Stimulated activated naive B cell treated with anti-CD40 and anti-IgM and Interleukin-4, amounts not matched to agents 10 μg/mL and 1 μg/mL and 100 μg/mL, for 72 hours (primary cell): Measurements from ENCODE around the gene THOC2.
"Not testable (repeated sequence)": the region's sequence is repeated elsewhere in the genome, so short reads cannot be mapped to it uniquely, and the experiment has no call there.

ENCODE experiments used
- ATAC-seq, 2 donors: fragments of 150-1000 bp; cut with Tn5 transposase; replicated peaks; 2 replicates each; pipeline ENCODE4 v1.10.0; 2021; ENCODE audit warnings: moderate library complexity in 1 of 2
- DNase-seq: peaks from one replicate; pipeline ENCODE4 v3.0.0; 2021
- H3K27ac Mint-ChIP-seq: one replicate; pipeline ENCODE4 v1.8.0; 2022; ENCODE audit warnings: mild to moderate bottlenecking, mixed read lengths
- H3K27me3 Mint-ChIP-seq, 2 donors: one replicate each; pipeline ENCODE4 v1.8.0; 2022; ENCODE audit warnings: mixed read lengths in 2 of 2
- H3K36me3 Mint-ChIP-seq, 2 donors: one replicate each; pipeline ENCODE4 v1.8.0; 2022; ENCODE audit warnings: mixed read lengths in 2 of 2, mild to moderate bottlenecking in 1 of 2
- H3K4me1 Mint-ChIP-seq, 2 donors: one replicate each; pipeline ENCODE4 v1.8.0; 2022; ENCODE audit warnings: mixed read lengths in 2 of 2, mild to moderate bottlenecking in 1 of 2
- H3K4me3 Mint-ChIP-seq, 2 donors: one replicate each; pipeline ENCODE4 v1.8.0; 2022; ENCODE audit warnings: mild to moderate bottlenecking in 2 of 2, mixed read lengths in 2 of 2, moderate library complexity in 1 of 2
- H3K9me3 Mint-ChIP-seq, 2 donors: one replicate each; pipeline ENCODE4 v1.8.0; 2022; ENCODE audit warnings: mixed read lengths in 2 of 2, mild to moderate bottlenecking in 1 of 2

THOC2 gene

GRCh38 chrX:123665197-123665596 lies 67.7 kb downstream of the THOC2 start:
- Mint-ChIP-seq H3K36me3 (peaks cover 24 to 35% of the 10 kb centered on the region in 2 donors), H3K9me3 (no peaks in the 10 kb centered on the region), H3K27me3 (no peaks in the 10 kb centered on the region), H3K4me1 (no peaks in the 10 kb centered on the region), H3K4me3 (no peak overlapping the region), H3K27ac (no peak overlapping the region)
- no peak for DNase-seq
- no peak for ATAC-seq

- not testable (repeated sequence) for H3K27me3 Mint-ChIP-seq, DNase-seq, H3K4me1 Mint-ChIP-seq, H3K27ac Mint-ChIP-seq, H3K9me3 Mint-ChIP-seq, H3K4me3 Mint-ChIP-seq, ATAC-seq
- peaks cover 22 to 35% of the 10 kb centered on the region in 2 donors for H3K36me3 Mint-ChIP-seq
Measured at GRCh38 chrX:123664467-123665167, 68.2 kb downstream of the THOC2 start.

- H3K27ac Mint-ChIP-seq, DNase-seq, ATAC-seq, H3K4me3 Mint-ChIP-seq, H3K27me3 Mint-ChIP-seq, H3K4me1 Mint-ChIP-seq, H3K9me3 Mint-ChIP-seq: not testable (repeated sequence)
- peaks cover 22 to 35% of the 10 kb centered on the region in 2 donors for H3K36me3 Mint-ChIP-seq
Measured at GRCh38 chrX:123663720-123664119, 69.1 kb downstream of the THOC2 start.

GRCh38 chrX:123656507-123656906 lies 76.3 kb downstream of the THOC2 start:
- ATAC-seq, H3K27me3 Mint-ChIP-seq, H3K9me3 Mint-ChIP-seq: not testable (repeated sequence)

GRCh38 chrX:123648811-123649181 lies 84.1 kb downstream of the THOC2 start:
- not testable (repeated sequence) for H3K27me3 Mint-ChIP-seq, H3K9me3 Mint-ChIP-seq, H3K4me3 Mint-ChIP-seq, H3K27ac Mint-ChIP-seq, DNase-seq, ATAC-seq
- H3K36me3 Mint-ChIP-seq = peaks cover 24 to 32% of the 10 kb centered on the region in 2 donors
- peaks cover 17 to 47% of the 10 kb centered on the region in 2 donors for H3K4me1 Mint-ChIP-seq

More at GRCh38 chrX:123656507-123656906, 76.3 kb downstream of the THOC2 start:
- Mint-ChIP-seq H3K4me1 (peaks cover 7 to 15% of the 10 kb centered on the region in 2 donors), H3K36me3 (peaks cover 23 to 25% of the 10 kb centered on the region in 2 donors)
- H3K4me3 Mint-ChIP-seq, DNase-seq, H3K27ac Mint-ChIP-seq: not testable (repeated sequence)

GRCh38 chrX:123648028-123648810 lies 84.6 kb downstream of the THOC2 start:
- no peaks in the 10 kb centered on the region for H3K9me3 Mint-ChIP-seq
- ATAC-seq = peak; percentile 69 to 77
- H3K4me3 Mint-ChIP-seq = no peak overlapping the region
- H3K36me3 Mint-ChIP-seq = peaks cover 20 to 33% of the 10 kb centered on the region in 2 donors
- peaks cover 17 to 46% of the 10 kb centered on the region in 2 donors for H3K4me1 Mint-ChIP-seq
- no peak overlapping the region for H3K27ac Mint-ChIP-seq
- peak; percentile 3 for DNase-seq
- H3K27me3 Mint-ChIP-seq = no peaks in the 10 kb centered on the region

- Mint-ChIP-seq H3K27me3 (no peaks in the 10 kb centered on the region), H3K4me3 (no peak overlapping the region), H3K4me1 (peaks cover 11 to 36% of the 10 kb centered on the region in 2 donors), H3K27ac (no peak overlapping the region), H3K36me3 (peaks cover 11 to 28% of the 10 kb centered on the region in 2 donors), H3K9me3 (no peaks in the 10 kb centered on the region)
- DNase-seq = no peak
- no peak for ATAC-seq
Measured at GRCh38 chrX:123647244-123647643, 85.6 kb downstream of the THOC2 start.

GRCh38 chrX:123629502-123629901 lies 103.3 kb downstream of the THOC2 start:
- Mint-ChIP-seq H3K36me3 (peaks cover 15 to 30% of the 10 kb centered on the region in 2 donors), H3K4me3 (no peak overlapping the region), H3K9me3 (no peaks in the 10 kb centered on the region), H3K4me1 (peaks cover 5 to 13% of the 10 kb centered on the region in 2 donors), H3K27ac (no peak overlapping the region), H3K27me3 (no peaks in the 10 kb centered on the region)
- DNase-seq = no peak
- ATAC-seq = no peak

GRCh38 chrX:123626962-123627361 lies 105.9 kb downstream of the THOC2 start:
- H3K27ac Mint-ChIP-seq = no peak overlapping the region

GRCh38 chrX:123625952-123626351 lies 106.9 kb downstream of the THOC2 start:
- Mint-ChIP-seq H3K9me3 (no peaks in the 10 kb centered on the region), H3K4me1 (peaks cover 5 to 13% of the 10 kb centered on the region in 2 donors), H3K36me3 (peaks cover 22 to 26% of the 10 kb centered on the region in 2 donors), H3K4me3 (no peak overlapping the region), H3K27me3 (no peaks in the 10 kb centered on the region), H3K27ac (no peak overlapping the region)
- DNase-seq (no peak), ATAC-seq (peak in 1 of 2 donors; percentile 52)

More at GRCh38 chrX:123626962-123627361, 105.9 kb downstream of the THOC2 start:
- Mint-ChIP-seq H3K4me3 (no peak overlapping the region), H3K9me3 (no peaks in the 10 kb centered on the region), H3K27me3 (no peaks in the 10 kb centered on the region), H3K36me3 (peaks cover 18 to 21% of the 10 kb centered on the region in 2 donors), H3K4me1 (peaks cover 5 to 13% of the 10 kb centered on the region in 2 donors)
- ATAC-seq (peak; percentile 48), DNase-seq (no peak)

GRCh38 chrX:123625477-123625876 lies 107.4 kb downstream of the THOC2 start:
- no peak overlapping the region for H3K4me3 Mint-ChIP-seq
- H3K36me3 Mint-ChIP-seq = peaks cover 22 to 26% of the 10 kb centered on the region in 2 donors
- ATAC-seq (no peak), DNase-seq (no peak)
- peaks cover 5 to 13% of the 10 kb centered on the region in 2 donors for H3K4me1 Mint-ChIP-seq
- H3K27me3 Mint-ChIP-seq = no peaks in the 10 kb centered on the region
- no peak overlapping the region for H3K27ac Mint-ChIP-seq
- no peaks in the 10 kb centered on the region for H3K9me3 Mint-ChIP-seq

- no peak overlapping the region for H3K27ac Mint-ChIP-seq
- no peaks in the 10 kb centered on the region for H3K9me3 Mint-ChIP-seq
- no peak overlapping the region for H3K4me3 Mint-ChIP-seq
- no peak for DNase-seq
- no peak for ATAC-seq
- H3K27me3 Mint-ChIP-seq = no peaks in the 10 kb centered on the region
- H3K36me3 Mint-ChIP-seq = peaks cover 14 to 22% of the 10 kb centered on the region in 2 donors
- H3K4me1 Mint-ChIP-seq = no peaks in the 10 kb centered on the region
Measured at GRCh38 chrX:123617007-123617406, 115.8 kb downstream of the THOC2 start.

- no peak for ATAC-seq
- Mint-ChIP-seq H3K4me1 (no peaks in the 10 kb centered on the region), H3K9me3 (no peaks in the 10 kb centered on the region), H3K27ac (no peak overlapping the region), H3K4me3 (no peak overlapping the region), H3K27me3 (no peaks in the 10 kb centered on the region), H3K36me3 (peaks cover 14 to 24% of the 10 kb centered on the region in 2 donors)
- no peak for DNase-seq
Measured at GRCh38 chrX:123610915-123611314, 121.9 kb downstream of the THOC2 start.

- no peaks in the 10 kb centered on the region for H3K9me3 Mint-ChIP-seq
- H3K4me1 Mint-ChIP-seq = no peaks in the 10 kb centered on the region
- ATAC-seq = no peak
- H3K27me3 Mint-ChIP-seq = no peaks in the 10 kb centered on the region
- no peak overlapping the region for H3K27ac Mint-ChIP-seq
- no peak overlapping the region for H3K4me3 Mint-ChIP-seq
- no peak for DNase-seq
- peaks cover 6 to 10% of the 10 kb centered on the region in 2 donors for H3K36me3 Mint-ChIP-seq
Measured at GRCh38 chrX:123607806-123608205, 125.0 kb downstream of the THOC2 start.

GRCh38 chrX:123607270-123607669 lies 125.6 kb downstream of the THOC2 start:
- ATAC-seq (no peak), DNase-seq (no peak)
- no peak overlapping the region for H3K27ac Mint-ChIP-seq
- no peaks in the 10 kb centered on the region for H3K4me1 Mint-ChIP-seq
- H3K36me3 Mint-ChIP-seq = peaks cover 7 to 11% of the 10 kb centered on the region in 2 donors
- no peaks in the 10 kb centered on the region for H3K9me3 Mint-ChIP-seq
- H3K4me3 Mint-ChIP-seq = no peak overlapping the region
- H3K27me3 Mint-ChIP-seq = no peaks in the 10 kb centered on the region
